Germinal center (tissue), 1 donor: ENCODE data around the gene FGF3.

Experiments
- DNase-seq: peaks from one replicate; pipeline ENCODE4 v3.0.0; 2012; ENCODE audit warnings: mixed read lengths, low spot score

FGF3 gene

DNA sequence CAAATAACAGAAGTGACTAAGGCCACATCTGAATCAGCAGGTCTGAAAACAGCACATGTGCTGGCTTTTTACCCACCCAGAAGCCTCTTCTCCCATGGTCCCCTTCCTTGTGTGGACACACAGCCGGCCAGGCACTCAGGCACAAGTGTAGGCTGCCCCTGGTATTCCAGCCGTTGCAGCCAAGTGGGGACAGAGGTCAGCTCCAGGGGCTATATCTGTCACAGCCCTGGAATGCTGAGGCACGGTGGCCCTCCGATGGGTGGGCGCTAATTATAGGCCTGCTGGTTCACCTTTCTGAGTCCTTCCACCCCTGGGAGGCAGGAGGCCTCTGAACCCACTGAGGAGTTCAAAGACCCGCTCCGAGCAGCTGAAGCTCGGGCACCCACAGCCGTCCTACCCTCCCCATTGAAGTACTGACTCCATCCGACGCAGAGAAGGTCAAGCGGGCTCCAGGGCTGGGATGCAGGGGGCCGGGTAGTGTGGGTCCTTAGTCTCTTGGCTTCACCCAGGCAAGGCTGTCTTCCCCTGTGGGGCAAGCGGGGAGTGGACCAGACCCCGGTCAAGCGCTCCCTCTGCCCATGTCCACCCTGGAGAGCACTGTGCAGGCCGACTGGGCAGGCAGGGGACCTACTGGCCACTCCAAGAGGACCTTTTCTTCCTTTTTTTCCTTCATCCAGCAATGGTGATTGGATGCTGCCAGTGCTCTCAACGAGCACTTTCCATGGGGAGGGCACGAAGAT, 14.3 kb downstream of the FGF3 start:
- no peak for DNase-seq

DNA sequence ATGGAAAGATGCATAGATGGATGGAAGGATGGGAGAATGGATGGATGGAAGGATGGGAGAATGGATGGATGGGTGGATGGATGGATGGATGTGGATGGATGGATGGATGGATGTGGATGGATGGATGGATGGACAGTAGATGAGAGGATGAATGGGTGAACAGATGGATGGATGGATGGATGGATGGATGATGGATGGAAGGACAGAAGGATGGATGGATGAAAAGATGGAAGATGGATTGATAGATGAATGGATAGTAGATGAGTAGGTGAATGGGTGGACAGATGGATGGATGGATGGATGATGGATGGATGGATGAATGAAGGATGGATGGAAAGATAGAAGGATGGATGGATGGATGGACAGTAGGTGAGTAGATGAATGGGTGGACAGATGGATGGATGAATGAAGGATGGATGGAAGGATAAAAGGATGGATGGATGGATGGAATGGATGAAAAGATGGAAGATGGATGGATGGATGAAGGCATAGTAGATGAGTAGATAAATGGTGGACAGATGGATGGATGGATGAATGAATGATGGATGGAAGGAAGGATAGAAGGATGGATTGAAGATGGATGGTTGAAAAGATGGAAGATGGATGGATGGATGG, 15.5 kb downstream of the FGF3 start:
- no peak for DNase-seq

GRCh38 chr11:69803022-69803421, 16.2 kb downstream of the FGF3 start:
- DNase-seq: no peak

- no peak for DNase-seq
Measured at GRCh38 chr11:69802590-69802989, 16.6 kb downstream of the FGF3 start.

DNA sequence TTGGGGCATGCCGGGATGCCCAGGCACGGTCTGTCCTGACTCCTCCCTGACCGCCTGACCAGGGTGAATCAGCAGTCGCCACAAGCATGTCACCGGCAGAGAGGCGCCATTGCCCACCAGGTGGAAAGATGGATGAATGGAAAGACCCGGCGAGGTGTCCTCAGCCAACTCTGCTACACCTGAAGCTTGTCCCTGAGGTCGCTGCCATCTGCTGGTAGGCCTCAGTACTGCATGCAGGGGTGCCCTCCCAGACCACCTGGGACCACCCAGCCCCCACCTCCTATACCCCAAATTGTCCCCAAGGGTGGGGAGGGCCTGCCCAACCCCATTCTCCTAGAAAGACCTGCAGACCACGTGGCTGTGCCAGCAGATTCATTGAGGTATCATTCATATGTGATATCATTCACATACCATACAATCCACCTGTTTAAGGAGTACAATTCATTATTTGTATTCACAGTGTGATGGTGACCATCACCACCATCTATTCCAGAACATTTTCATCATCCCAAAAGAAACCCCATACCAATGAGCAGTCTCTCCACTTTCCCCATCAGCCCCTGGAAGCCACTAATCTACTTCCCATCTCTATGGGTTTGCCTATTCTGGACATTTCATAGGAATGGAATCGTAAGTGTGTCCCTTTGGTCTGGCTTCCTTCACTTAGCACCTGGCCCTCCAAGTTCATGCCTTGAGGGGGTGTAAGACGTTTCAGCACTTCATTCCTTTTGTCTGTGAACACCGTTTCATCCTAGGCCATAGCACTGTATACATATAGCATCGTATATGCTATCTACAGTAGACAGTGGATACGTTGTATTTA, 17.5 kb downstream of the FGF3 start:
- DNase-seq: peak; percentile 42

- DNase-seq: no peak
Measured at GRCh38 chr11:69800278-69800677, 18.9 kb downstream of the FGF3 start.

DNA sequence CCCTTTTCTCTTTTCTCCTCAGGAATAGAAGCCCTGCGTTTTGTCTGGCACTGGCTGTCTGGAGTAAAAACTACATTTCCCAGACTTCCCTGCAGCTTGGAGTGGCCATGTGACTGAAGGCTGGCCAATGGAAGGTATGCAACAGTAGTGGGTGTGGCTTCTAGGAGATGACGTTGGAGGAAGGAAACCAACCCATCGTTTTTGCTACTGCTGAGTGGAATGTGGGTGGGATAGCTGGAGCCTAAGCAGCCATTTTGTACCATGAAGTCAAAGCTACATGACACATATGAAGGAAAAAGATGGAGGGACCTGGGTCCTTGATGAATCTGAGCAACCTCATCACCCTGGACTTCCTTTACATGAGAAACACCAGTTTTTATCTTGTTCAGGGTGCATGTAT, 19.6 kb downstream of the FGF3 start:
- peak; percentile 34 for DNase-seq

DNA sequence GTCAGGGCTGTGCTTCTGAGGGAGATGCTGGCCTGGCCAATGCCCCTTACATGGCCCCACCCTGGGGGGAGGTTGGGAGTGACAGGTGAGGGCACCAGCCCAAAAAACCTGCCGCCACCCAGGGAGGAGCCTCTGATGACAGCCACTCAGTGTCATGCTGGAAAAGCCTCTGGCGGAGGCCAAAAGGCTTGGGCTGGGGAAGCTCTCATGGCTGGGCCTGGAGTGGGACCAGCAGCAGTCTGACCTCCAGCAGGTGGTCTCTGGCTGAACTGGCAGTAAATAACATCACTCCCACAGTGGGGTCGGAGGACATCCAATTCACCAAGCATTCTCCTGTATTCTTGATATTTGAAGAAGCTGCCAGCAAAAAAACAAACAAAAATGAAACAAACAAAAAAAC, 20.1 kb downstream of the FGF3 start:
- DNase-seq: no peak

- DNase-seq: no peak
Measured at GRCh38 chr11:69797737-69798528, 21.3 kb downstream of the FGF3 start.

GRCh38 chr11:69797156-69797555, 22.1 kb downstream of the FGF3 start:
- no peak for DNase-seq

DNA sequence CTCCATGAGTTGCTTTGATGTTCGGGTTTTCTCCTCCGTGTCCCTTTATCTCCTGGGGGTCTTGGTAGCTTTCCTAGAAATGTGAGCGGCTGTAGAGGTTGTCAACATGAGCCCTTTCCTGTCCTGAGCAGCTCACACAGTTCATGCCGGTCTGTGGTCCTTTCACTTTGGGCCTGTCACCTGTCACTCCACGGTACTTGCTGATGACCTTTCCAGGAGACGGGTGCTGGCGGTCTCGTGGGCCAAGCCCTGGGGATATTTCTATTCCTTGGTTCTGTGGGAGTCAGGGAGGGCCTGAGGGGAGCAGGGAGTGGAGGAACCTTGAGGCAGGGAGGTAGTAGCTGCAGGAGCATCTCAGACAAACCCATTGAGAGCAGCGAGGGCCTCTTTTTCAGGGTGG, 23.2 kb downstream of the FGF3 start:
- no peak for DNase-seq

GRCh38 chr11:69791276-69792180, 27.7 kb downstream of the FGF3 start:
- no peak for DNase-seq

DNA sequence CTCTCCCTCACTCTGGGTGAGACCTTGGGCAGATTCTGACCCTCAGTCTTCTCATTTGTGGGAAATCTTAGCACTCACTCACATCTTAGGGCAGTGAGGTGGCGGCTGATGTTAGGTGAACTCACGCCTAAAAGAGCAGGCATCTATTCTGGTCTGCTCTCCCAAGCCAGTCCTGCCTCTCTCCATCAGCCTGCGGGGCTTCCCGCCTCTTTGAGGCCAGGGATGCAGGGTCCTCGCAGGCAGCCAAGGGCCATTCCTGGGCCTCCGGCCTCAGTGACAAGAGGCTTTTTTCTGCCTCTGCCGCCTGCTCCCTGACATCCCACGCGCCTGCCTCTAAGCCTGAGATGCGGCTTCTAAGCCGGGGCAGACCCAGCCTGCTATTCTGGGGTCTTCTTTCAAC, 30.3 kb downstream of the FGF3 start:
- no peak for DNase-seq

DNA sequence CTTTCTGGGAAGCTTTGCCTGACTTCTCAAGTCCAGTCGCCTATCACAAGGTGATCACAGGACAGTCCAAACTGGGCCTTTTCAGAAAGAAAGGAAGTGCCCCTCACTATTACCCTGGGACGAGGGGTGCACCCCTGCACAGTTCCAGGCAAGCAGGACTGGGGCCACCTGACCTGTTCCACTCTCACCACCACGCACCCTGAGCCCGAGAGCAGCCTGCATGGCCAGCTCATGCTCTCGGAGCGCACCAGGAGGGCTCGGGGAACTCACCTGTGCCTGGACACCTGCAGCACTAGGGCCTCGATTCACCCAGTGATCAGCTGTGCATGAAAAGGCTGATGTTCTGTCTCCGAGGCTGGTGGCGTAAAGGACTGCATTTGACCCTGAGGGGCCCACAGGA, 31.3 kb downstream of the FGF3 start:
- DNase-seq: no peak

DNA sequence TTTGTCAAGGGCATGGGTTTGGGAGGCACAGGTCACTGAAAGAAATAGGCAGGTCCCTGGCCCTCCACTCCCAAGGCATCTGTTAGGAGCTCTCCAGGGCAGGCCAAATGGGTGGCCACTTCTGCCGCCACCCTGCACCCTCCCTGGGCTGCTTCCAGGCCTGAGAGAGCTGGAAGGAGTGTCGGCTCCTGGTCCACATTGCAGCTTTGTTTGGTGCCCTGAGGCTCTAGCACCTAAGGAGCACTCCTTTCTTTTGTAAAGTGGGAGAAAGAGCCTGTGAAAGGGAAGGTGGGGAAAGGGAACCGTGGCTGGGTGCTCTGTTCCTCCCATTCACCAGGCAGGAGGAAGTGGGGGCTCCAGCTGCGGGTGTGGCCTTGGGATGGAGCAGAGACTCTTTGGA, 31.8 kb downstream of the FGF3 start:
- no peak for DNase-seq

DNA sequence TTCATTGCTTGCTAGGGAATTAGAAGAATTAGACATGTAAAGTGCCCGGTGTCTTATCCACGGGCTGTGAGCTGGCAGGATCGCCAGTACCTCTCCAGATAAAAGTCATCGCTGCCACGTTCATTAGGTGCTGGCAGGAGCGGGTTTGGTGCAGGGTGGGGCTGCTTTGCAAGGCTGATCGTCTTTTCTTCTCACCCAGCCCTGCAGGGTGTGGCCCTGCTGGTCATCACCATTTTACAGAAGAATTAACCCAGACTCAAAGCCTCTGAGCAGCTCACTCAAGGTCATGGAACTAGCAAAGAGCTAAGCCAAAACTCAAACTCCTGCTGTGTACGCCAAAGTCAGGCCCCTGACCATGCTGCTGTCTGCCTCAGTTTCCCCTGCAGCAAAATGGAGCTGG, 38.0 kb downstream of the FGF3 start:
- DNase-seq: no peak

- DNase-seq: no peak
Measured at GRCh38 chr11:69778373-69778772, 40.8 kb downstream of the FGF3 start.

GRCh38 chr11:69775163-69775755, 44.0 kb downstream of the FGF3 start, which contains the start of gene FGF4:
Gene FGF4, minus strand, starts transcription at chr11:69775341. Its CDS starts 257 bp downstream, at chr11:69775084.
- DNase-seq: no peak

GRCh38 chr11:69774354-69775162, 44.7 kb downstream of the FGF3 start:
- no peak for DNase-seq
